ENCODE measurements around the gene ASTL. TPM values are rescaled to one million over a fixed set of nuclear protein-coding genes. Genes with fewer than 3 reads are reported as not detected.

Gene ASTL
- total RNA-seq, 1 experiment from 2014 or later, result not detected

GRCh38 chr2:96083989-96084857 is 54.1 kb downstream of the ASTL start:
- no peak for DNase-seq (ENCODE audit: low read depth)

DNA sequence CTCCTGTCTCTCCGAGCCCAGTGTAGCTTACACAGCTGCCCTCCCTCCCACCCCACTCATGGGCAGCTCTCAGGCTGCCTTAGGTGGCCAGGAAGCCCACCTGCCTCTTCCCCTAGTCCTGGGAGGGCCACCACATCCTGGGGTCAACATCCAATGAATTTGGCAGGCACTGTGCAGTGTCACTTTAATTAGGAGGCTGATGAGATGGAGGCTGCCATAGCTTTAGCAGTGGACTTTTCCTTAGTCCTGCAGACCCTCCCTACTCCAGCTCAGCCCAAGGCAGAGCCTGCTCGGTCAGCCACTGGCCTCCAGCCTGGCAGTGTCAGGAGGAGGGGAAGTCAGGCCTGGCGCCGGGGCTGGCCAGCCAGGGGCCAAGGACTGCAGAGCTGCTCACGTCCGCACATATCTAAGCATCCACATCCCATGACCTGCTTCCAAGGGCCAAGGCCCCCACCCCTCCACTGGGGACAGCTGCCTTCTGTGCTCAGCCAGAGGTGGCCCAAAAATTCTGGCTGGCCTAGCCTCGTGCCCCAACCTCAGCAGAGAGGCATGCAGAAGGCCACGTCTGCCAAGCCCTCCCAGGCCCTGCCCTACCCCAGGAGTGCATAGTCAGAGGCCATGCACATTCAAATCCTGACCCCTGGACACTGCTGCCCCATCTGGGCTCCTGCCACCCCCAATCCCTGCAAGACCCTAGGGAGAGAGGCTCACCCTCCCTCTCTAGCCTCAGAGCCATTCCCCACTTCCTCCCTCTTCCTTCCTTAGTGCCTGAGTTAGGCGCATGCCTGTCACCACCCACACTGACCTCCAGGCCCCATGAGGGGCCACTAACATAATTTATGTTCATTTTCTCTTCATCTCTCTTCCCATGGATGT is 55.0 kb downstream of the ASTL start:
- DNase-seq (ENCODE audit: low read depth), result no peak

GRCh38 chr2:96082211-96083063 is 55.9 kb downstream of the ASTL start:
- no peak for DNase-seq (ENCODE audit: low read depth)

DNA sequence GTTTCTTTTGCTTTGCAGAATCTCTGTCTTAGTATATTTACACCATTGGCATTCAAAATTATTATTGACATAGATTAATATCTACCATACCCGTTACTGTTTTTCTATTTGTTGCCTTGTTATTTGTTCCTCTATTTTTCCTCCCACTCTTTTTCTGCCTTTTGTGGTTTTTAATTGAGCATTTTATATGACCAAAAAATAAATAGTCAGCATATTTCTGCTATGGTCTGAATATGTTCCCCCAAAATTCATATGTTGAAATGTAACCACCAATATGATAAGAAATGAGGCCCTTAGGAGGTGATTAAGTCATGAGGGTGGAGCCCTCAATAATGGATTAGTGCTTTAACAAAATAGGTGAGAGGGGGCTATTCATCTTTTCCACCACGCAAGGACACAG is 57.3 kb downstream of the ASTL start:
- no peak for DNase-seq (ENCODE audit: low read depth)

- no peak for DNase-seq (ENCODE audit: low read depth)
Measured at GRCh38 chr2:96075199-96075771, 63.0 kb downstream of the ASTL start.

- DNase-seq (ENCODE audit: low read depth), result no peak
Measured at GRCh38 chr2:96074156-96074555, 64.1 kb downstream of the ASTL start.

DNA sequence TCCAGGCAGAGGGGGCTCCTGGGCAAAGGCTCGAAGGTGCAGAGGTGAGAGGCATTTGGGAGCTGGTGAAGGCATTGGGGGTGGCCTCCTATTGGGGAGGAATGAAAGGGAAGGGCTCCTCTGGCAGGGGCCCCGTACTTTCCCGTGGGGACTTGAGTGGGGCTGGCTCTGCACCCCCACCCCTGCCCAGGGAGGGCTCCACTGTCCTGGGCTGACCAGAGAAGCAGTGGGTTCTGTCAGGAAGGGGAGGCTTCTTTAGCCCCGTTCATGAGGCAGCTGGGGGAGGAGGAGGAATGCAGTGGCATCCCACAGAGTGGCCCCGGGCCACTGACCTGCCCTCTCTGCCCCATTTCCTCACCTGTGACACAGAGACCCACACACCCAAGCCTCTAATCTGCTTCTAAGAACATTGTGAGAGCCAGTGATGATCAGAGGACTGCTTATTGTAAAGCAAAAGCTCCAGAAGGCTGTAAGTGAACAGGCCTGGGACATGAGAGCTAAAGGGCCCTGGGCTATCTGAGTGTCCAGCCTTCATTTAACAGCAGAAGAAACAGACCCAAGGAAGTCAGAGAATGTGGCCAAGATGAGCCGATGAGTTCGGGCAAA is 65.0 kb downstream of the ASTL start:
- DNase-seq (ENCODE audit: low read depth), result no peak

Other genes with a start within 250 kb of the ASTL start
- 13.3 and 14.8 TPM in 2 replicates for gene ANKRD36C, start 146.7 kb downstream of the ASTL start, total RNA-seq (2014; rRNA removed; shearing (Covaris generic))
- not detected in 2 replicates for gene GPAT2, start 103.6 kb downstream of the ASTL start, total RNA-seq (2014; rRNA removed; shearing (Covaris generic))
- not detected in 2 replicates for gene ADRA2B, start 21.9 kb downstream of the ASTL start, total RNA-seq (2014; rRNA removed; shearing (Covaris generic))
- gene DUSP2, start 6.9 kb upstream of the ASTL start, total RNA-seq (2014; rRNA removed; shearing (Covaris generic)), result 1.0 and 2.8 TPM in 2 replicates
- gene STARD7, start 70.3 kb upstream of the ASTL start, total RNA-seq (2014; rRNA removed; shearing (Covaris generic)), result 131 and 153 TPM in 2 replicates
- 15.7 and 24.2 TPM in 2 replicates for gene TMEM127, start 127.5 kb upstream of the ASTL start, total RNA-seq (2014; rRNA removed; shearing (Covaris generic))
- 135 and 136 TPM in 2 replicates for gene CIAO1, start 127.7 kb upstream of the ASTL start, total RNA-seq (2014; rRNA removed; shearing (Covaris generic))
- 28.8 and 31.9 TPM in 2 replicates for gene SNRNP200, start 167.0 kb upstream of the ASTL start, total RNA-seq (2014; rRNA removed; shearing (Covaris generic))
- gene ITPRIPL1, start 186.8 kb upstream of the ASTL start, total RNA-seq (2014; rRNA removed; shearing (Covaris generic)), result 0.23 and 0.73 TPM in 2 replicates
- gene NCAPH, start 197.3 kb upstream of the ASTL start, total RNA-seq (2014; rRNA removed; shearing (Covaris generic)), result 32.3 and 43.4 TPM in 2 replicates

Data from HT1080 (cell line).